ENCODE data around the gene OR4C6.

The OR4C6 gene

DNA sequence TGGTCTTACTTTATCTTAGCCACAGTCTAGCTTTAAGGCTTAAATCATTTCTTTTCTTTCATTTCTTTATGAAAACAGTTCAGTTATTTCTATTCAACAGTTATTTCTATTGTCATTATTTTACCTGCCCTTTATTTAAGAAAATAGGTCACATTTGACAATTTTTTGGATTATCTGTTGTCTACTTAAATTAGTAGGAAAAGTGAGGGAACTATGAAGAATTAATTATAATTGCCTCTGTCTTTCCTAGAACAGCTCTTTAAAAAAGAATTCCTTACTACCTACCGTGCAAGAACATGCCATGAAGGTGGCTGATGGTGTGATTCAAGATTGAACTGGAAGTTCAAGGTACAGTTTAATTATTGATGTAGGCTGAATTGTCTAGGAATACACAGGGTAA lies at the start of gene OR4C6:
Gene OR4C6, plus strand, starts transcription at position 301 of the 400 bp plus-strand sequence. CDS start 2,966 bp downstream, outside the sequence.
- DNase-seq: no peak

DNA sequence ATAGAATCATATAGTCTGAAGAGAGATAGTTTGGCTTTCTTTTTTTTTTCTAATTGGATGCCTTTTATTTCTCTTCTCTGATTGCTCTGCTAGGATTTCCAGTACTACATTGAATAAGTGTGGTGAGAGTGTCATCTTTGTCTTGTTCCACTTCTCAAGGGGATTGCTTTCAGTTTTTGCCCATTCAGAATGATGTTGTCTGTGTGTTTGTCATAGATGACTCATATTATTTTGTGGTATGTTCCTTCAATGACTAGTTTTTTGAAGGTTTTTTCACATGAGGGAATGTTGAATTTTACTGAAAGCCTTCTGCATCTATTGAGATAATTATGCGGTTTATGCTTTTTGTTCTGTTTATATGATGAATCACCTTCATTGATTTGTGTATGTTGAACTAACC lies 37.5 kb upstream of the OR4C6 start:
- DNase-seq: no peak

DNA sequence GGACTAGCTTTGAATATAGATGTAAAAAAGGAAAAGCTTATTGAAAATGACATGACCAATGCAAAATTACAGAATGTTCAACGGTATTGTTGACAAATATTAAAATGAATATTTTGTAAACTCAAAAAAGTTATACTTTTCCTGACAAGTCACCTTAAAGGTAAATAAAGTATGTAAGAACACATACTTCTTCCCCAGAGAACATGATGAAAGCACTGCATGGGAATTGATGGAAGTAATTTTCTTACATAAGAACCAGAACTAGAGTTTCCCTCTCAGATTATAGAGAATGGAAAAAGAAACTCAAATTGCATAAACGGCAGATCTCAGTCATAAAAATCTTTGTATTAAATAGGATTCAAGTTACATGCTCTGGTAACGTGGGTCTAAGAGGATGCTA lies 27.2 kb upstream of the OR4C6 start, which contains the start of gene OR4P4:
Gene OR4P4, plus strand, starts transcription at position 301 of the 400 bp plus-strand sequence.
- no peak for DNase-seq

DNA sequence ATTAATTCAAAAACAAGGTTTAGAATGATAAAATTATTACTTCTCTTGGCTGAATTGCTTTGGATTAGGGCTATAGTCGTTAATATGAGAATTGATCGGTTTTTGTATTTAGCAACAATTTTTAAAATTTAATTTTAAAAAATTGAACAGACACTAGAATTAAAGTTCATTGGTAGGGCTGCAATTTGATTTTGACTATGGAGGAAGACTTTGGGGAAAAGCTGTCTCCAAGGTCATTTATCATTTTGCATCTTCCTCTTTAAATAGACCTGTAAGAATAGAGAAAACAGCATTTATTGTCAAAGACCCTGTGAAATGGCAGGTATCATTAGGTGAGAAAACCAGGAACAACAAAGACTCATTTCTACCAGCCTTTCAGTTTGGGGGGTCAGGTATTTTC lies 14.0 kb upstream of the OR4C6 start, which contains the start of gene OR4S2:
Gene OR4S2, plus strand, starts transcription at position 301 of the 400 bp plus-strand sequence. CDS start 2,577 bp downstream, outside the sequence.
- no peak for DNase-seq

DNA sequence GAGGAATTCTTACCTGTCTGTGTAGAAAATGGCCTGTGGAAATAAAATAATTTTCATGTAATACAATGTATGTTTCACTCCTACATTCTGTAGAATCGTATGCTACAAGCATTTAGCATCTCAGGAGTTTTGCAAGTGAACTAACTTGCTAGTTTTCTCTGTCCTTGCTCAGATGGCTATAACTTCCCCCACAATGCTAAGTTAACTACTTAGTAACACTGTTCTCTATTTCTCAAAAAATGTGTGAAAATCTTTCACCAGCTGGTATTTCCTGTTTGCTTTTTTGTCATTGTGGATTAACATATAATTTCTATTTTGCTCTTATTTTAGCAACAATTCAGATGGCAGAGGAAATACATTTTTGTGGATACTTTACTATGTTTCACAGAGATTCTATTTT lies 9.4 kb upstream of the OR4C6 start:
- no peak for DNase-seq

DNA sequence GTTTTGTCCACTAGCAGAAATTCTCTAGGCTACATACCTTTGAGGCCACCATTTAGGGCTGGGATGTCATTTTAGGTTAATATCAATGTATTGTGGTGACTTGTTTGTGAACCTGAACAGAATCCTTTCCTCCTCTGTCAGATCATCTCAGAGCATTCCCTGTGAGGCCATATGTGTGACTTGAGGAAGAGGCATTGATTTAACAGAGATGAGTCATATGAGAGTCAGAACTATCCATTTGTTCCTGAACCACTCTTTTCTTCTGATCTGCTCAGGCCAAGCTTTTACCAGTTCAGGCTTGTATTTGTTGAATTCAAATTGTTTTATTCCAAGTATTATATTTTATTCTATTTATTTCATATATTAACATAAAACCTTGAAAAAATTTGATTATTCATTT lies 6.9 kb upstream of the OR4C6 start:
- no peak for DNase-seq

DNA sequence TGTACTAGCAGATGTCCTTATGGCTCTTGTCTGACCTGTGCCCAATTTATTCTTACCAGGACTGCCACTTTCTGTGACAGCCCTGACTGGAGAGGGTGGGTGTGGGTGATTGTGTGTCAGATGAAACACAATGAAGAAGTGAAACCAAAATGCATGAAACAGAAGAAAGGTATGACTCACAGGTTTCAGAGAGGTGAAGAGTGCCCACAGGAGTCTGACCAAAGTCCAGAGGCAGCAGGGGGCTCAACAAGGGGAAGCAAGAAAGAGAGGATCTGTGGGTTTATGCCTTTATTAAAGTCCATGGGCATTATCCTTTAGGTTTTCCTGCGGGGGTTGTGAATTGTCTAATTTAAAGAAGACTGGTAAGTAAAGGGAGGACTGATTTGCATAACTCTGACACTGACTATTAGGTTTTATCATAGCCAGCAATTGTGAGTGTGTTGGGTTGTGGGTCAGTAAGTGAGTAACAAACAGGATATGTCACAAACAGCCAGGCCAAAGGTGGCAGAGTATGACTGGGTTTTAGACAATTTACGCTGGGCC lies 3.9 kb upstream of the OR4C6 start:
- DNase-seq: no peak

DNA sequence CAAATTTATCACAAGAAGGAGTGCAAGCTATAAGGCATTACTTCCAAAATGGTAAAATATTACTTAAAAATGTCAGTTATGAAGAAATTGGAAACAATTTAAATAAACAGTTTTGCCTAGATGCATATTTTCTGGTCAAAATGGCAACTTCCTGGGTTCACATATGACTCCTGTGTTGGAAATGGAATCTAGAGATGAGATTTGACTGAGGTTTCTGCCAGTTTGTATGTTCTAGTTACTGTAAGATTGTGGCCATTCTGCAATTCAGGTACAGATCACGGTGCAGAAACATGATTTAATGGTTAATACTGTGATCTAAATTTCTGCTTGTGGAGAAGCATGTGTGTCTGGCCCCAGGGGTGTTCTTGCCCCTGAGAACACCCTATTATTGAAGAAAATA lies 3.4 kb upstream of the OR4C6 start:
- DNase-seq: no peak

DNA sequence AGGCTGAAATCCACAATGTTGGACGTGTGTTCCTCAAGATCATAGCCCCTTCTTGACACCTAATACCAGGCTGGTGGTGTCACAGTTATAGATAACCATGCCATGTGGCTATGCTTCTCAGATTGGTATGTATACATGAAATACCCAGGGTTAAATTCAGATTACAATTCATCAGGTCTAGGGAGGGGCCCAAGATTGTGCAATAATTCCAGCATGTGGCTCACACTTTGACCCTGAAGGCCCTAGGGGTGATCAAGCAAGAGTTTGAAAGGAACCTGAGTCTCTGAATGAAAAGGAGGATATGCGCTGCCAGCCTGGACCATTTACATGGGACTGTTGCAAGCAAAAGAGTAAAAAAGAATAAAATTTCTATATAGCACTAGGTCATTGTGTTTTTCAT lies 7.4 kb downstream of the OR4C6 start:
- DNase-seq: no peak

DNA sequence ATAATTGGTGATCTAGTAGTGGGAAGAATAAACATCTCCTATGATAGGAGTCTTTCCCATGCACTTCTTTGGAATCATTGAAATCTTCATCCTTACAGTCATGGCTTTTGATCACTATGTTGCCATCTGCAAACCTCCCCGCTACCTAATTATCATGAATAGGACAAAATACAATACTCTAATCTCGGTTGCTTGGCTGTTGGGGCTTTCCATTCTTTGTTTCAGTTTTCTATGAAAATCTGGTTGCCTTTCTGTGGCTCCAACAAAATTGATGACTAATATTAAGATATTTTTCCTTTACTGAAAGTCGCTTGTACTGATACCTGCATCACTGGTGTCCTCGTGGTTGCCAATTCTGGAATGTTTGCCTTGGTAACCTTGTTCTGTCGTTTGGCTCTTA lies 11.9 kb downstream of the OR4C6 start:
- DNase-seq: no peak

DNA sequence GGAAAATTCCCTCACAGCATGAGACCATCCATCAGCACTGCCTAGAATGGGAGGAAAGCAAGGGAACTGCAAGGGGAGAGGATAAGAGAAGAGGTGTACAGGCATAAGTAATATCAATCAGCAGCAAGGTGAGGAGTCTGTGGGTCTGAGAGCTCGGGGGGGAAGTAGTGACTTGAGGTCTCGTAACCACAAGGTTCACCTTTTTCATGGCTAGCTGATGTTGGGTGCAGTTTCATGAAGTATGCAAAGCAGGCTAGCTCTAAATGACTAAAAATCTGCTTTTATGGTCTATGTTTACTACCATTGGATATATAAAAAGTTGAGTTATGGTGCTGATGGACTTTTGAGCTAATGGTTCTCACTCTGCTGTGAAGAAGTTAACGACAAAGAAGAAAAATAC lies 35.8 kb downstream of the OR4C6 start:
- no peak for DNase-seq

DNA sequence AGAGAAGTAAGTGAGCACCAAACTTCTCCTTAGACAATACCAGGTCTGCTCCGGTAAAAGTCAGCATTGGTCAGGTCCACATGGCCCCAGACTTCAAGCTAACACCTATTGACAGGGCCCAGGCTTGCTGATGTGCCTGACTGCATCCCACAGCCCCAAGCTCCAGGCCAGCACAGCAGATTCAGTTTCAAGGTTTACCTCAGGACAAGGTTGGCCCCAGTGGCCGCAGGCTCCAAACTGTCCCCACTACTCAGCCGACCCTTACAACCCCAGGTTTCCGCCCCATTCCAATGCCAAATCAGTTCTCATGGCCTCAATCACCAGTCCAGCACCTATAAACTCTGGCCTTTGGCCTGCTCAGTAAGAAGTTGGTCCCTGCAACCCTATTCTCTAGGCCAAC lies 39.4 kb downstream of the OR4C6 start:
- no peak for DNase-seq

DNA sequence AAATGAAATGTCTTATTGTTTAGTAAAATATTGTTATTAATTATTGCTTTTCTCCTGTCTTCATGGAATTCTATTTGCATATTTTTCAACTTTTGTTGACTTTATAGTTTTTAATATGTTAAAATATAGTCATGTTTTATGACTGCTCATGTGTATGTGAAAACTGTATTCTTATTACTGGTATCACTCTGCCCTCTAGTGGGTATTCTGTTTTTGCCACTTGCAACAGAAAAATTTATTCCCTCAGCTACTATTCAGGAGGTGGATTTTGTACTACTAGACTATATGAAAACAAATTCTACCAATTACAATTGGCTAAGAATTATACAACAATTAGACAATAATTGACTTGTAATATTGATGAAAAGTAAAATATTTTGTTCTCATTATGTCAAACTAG lies 45.0 kb downstream of the OR4C6 start:
- DNase-seq: peak; percentile 3

DNA sequence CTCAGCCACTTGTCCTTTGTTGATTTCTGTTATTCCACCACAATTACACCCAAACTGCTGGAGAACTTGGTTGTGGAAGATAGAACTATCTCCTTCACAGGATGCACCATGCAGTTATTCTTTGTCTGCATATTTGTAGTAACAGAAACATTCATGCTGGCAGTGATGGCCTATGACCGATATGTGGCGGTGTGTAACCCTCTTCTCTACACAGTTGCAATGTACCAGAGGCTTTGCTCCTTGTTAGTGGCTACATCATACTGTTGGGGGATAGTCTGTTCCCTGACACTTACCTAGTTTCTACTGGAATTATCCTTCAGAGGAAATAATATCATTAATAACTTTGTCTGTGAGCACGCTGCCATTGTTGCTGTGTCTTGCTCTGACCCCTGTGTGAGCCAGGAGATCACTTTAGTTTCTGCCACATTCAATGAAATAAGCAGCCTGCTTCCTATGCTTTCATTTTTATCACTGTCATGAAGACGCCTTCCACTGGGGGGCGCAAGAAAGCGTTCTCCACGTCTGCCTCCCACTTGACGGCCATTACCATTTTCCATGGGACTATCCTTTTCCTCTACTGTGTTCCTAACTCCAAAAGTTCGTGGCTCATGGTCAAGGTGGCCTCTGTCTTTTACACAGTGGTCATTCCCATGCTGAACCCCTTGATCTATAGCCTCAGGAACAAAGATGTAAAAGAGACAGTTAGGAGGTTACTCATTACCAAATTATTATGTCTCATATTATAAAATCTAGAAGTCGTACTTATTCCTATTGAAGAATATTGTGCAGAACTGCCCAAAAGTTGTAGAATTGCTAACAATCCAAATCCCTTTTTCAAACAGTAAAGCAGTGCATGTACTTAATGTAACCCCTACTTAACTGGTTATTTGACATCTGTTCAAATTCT lies 53.2 kb downstream of the OR4C6 start:
- DNase-seq: no peak
